ELF-1 (cell line): ENCODE measurements around the gene ADAP1.

Experiments
- DNase-seq: peaks from one replicate; pipeline ENCODE4 v3.0.0-alpha.2; 2016; ENCODE audit warnings: low read depth, low spot score

ADAP1 gene

GRCh38 chr7:923108-924041 is 31.1 kb downstream of the ADAP1 start:
- no peak for DNase-seq

GRCh38 chr7:922334-923107 is 32.0 kb downstream of the ADAP1 start:
- no peak for DNase-seq

- no peak for DNase-seq
Observed at GRCh38 chr7:921581-922333, 32.7 kb downstream of the ADAP1 start.

- DNase-seq = no peak
Observed at GRCh38 chr7:921071-921461, 33.4 kb downstream of the ADAP1 start.

- no peak for DNase-seq
Observed at GRCh38 chr7:920351-921070, 34.0 kb downstream of the ADAP1 start.

- DNase-seq = no peak
Observed at GRCh38 chr7:919924-920341, 34.5 kb downstream of the ADAP1 start.

GRCh38 chr7:919114-919442 is 35.4 kb downstream of the ADAP1 start:
- DNase-seq = no peak

GRCh38 chr7:918441-919113 is 35.9 kb downstream of the ADAP1 start:
- DNase-seq = no peak

- no peak for DNase-seq
Observed at GRCh38 chr7:918118-918425, 36.4 kb downstream of the ADAP1 start.

- DNase-seq = no peak
Observed at GRCh38 chr7:917255-918117, 37.0 kb downstream of the ADAP1 start.

GRCh38 chr7:916291-916941 is 38.1 kb downstream of the ADAP1 start:
- DNase-seq = no peak

- DNase-seq = peak; percentile 42
Observed at GRCh38 chr7:915291-916218, 38.9 kb downstream of the ADAP1 start.

- no peak for DNase-seq
Observed at GRCh38 chr7:914521-915194, 39.8 kb downstream of the ADAP1 start.

GRCh38 chr7:913736-914520 is 40.6 kb downstream of the ADAP1 start:
- no peak for DNase-seq

- no peak for DNase-seq
Observed at GRCh38 chr7:911791-912480, 42.5 kb downstream of the ADAP1 start.

- no peak for DNase-seq
Observed at GRCh38 chr7:910931-911431, 43.5 kb downstream of the ADAP1 start.
